ENCODE measurements around the gene STK36. TPM values are rescaled to one million over a fixed set of nuclear protein-coding genes. Genes with fewer than 3 reads are reported as not detected.

Gene STK36
- total RNA-seq, 2 experiments from 2014 or later: 14.6 to 17.3 TPM

DNA sequence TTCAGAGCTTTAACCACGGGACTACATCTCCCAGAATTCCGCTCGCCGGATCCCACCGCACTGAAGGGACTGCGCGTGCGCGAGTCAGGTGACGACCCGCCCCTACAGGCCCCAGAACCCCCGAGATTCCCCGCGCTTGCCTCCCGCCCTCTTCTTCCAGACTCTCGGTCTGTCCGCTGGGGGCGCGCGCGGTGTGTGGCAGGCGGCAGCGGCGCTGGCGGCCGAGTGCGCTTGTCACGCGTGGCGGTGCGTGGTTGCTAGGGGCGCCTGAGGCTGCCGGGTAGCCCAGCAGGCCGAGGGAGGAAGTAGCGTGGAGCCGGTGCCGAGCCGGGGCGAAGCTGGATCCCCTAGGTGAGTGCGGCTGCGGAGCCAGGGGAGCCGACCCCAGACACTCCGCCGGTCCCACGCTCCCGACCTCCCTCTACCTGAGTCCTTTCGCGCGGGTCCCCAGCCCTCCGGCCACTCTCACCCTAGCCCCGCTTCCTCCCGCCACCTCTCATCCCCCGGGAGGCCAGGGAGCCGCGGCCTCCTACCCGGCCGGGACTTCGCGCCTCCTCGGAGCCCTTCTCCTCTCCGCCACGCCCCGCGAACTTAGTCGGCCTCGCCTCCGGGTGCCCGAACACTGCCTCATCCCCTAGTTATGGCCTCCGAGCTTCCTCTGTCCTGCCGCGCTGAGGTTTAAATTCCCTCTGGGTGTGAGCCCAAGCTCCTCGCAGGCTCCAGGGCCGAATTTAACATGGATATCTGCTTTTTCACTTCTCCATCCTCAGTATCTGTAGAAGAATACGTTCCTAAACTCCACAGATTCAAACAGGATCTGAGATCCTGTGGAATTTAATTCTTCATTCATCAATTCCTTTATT lies 39.0 kb downstream of the STK36 start, which contains the start of gene TTLL4:
Gene TTLL4, plus strand, starts transcription at position 149 of the 863 bp plus-strand sequence. CDS start 26,842 bp downstream, outside the sequence.
- CTCF ChIA-PET: interaction anchor here (0.6 to 2.7 kb wide), 38 partner anchors 8 to 458 kb away, joined by 3 to 20 read pairs (median 4); partner anchors contain the start of genes BCS1L, RNF25, STK36 and WNT10A
- H3K4me3 Mint-ChIP-seq: peak within 1 kb of the TSS; percentile 98
- POLR2A ChIA-PET: no interaction called here
- H3K9me3 Mint-ChIP-seq: no peaks in the 10 kb centered on the region
- H3K27ac Mint-ChIP-seq: peak within 1 kb of the TSS; percentile 79
- peaks cover 30% of the 10 kb centered on the region for H3K4me1 Mint-ChIP-seq
- peaks cover 10% of the 10 kb centered on the region for H3K27me3 Mint-ChIP-seq
- peaks cover 2% of the 10 kb centered on the region for H3K36me3 Mint-ChIP-seq (ENCODE audit: low read depth)
- peak; percentile 98 for DNase-seq

DNA sequence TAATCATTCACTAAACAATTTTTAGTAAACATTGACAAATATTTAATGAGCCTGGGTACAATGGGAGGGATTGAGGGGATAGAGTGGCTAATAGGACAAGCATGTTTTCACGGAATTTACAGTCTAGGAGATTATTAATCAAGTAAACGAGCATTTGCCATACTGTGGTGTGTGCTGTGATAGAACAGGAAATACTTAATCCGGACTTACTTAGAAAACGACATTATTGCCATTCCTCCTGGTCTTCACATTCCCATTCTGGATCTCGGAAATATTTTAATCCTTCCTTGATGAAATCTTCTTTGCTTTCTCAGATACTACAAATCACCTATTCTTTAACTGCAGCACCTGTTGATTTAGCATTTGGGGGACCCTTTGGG lies 39.7 kb downstream of the STK36 start:
- H3K36me3 Mint-ChIP-seq (ENCODE audit: low read depth): peaks cover 2% of the 10 kb centered on the region
- peaks cover 30% of the 10 kb centered on the region for H3K4me1 Mint-ChIP-seq
- POLR2A ChIA-PET: no interaction called here
- CTCF ChIA-PET: interaction anchor here (0.6 to 2.7 kb wide), 19 partner anchors 8 to 741 kb away, joined by 3 to 20 read pairs (median 4); partner anchors contain the start of genes RNF25 and STK36
- peak overlapping the region; percentile 98 for H3K4me3 Mint-ChIP-seq
- DNase-seq: no peak
- peaks cover 5% of the 10 kb centered on the region for H3K27me3 Mint-ChIP-seq
- no peaks in the 10 kb centered on the region for H3K9me3 Mint-ChIP-seq
- H3K27ac Mint-ChIP-seq: peak overlapping the region; percentile 79

DNA sequence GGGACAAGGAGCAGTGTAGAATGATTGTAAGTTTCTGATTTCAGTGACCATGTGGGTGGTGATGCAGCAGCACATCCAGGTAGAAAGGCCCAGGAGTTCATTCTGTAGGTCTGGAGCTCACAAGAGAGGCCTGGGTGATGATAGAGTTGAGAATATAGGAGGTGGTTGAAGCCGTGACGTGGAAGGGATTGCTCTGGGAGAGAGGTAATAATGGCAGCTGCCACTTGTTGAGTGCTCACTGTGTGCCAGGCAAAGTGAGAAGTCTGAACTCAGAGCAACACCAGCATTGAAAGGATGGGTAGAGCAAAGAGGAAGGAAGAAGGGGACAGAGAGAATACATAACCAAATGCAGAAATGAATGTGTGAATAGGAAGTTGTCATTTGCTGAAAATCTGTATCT lies 42.0 kb downstream of the STK36 start:
- ChIA-PET POLR2A (interaction anchor here (0.7 kb wide), 1 partner anchor 498 kb away, joined by 3 read pairs; no protein-coding TSS in a partner anchor), CTCF (interaction anchor here (1.3 kb wide), 1 partner anchor 18 kb away, joined by 4 read pairs; no protein-coding TSS in a partner anchor)
- Mint-ChIP-seq H3K27ac (no peak overlapping the region), H3K9me3 (no peaks in the 10 kb centered on the region), H3K27me3 (no peaks in the 10 kb centered on the region), H3K4me3 (no peak overlapping the region), H3K4me1 (peaks cover 25% of the 10 kb centered on the region), H3K36me3 (ENCODE audit: low read depth) (peaks cover 2% of the 10 kb centered on the region)
- DNase-seq: no peak

DNA sequence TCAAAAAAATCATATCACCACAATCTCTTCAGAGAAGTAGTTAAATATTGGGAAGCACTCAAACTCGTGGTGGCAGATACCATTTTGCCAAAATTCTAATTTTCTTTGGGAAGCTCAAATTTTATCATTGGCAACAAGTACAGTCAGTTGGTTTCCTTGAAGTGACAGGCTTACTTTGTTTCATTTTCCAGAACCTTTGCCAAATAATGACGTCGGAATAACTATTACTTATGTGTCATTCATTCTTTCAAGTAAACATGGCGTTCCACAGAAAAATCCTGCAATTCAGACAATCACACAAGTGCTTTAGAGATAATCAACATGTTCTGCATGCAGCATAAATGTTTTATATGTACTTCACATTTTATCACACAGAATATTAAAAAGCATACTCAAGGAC lies 44.2 kb downstream of the STK36 start:
- Mint-ChIP-seq H3K36me3 (ENCODE audit: low read depth) (peaks cover 11% of the 10 kb centered on the region), H3K27ac (no peak overlapping the region), H3K4me1 (peaks cover 24% of the 10 kb centered on the region), H3K9me3 (no peaks in the 10 kb centered on the region), H3K4me3 (no peak overlapping the region), H3K27me3 (no peaks in the 10 kb centered on the region)
- DNase-seq: no peak
- ChIA-PET POLR2A (no interaction called here), CTCF (interaction anchor here (1.4 kb wide), 1 partner anchor 181 kb away, joined by 4 read pairs; no protein-coding TSS in a partner anchor)

DNA sequence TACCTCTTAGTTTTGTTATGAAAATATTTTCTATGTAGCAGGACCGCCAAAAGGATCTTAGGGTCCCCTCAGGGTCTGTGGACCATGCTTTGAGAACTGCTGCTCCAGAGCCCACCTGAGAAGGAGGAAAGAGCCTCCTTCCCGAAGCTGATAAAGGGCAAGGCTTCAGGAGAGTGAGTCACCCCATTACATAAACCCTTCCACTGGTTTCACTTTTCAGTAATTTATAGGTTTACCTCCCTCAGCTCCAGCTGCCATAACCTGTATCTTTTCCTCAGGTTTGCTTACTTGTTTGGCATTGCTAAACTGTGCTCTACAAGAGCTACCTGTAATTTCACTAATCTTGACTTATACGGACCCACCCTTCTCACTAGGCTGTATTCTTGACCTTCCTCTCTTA lies 45.4 kb downstream of the STK36 start:
- no peak for DNase-seq
- Mint-ChIP-seq H3K36me3 (ENCODE audit: low read depth) (peaks cover 11% of the 10 kb centered on the region), H3K4me1 (peaks cover 15% of the 10 kb centered on the region), H3K9me3 (no peaks in the 10 kb centered on the region), H3K27ac (no peak overlapping the region), H3K27me3 (no peaks in the 10 kb centered on the region), H3K4me3 (no peak overlapping the region)
- ChIA-PET CTCF (interaction anchor here (0.6 to 1.1 kb wide), 4 partner anchors 15 to 684 kb away, joined by 3 to 5 read pairs (median 4); no protein-coding TSS in a partner anchor), POLR2A (no interaction called here)

DNA sequence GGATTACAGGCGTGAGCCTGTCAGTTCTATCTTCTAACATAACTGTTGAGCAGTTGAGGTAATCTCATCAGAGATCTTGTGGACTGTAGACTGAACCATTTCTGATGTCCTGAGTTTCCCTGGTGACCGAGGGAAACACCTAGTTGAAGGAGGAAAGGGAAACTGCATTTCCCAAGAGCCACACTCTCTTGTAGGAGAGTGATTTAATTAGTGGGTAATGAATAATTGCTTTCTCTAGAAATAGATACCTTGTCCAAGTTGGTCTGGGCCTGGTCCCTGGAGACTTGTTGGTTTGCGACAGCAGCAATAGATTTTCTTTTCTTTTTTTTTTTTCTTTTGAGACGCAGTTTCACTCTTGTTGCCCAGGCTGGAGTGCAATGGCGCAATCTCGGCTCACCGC lies 46.2 kb downstream of the STK36 start:
- ChIA-PET CTCF (no interaction called here), POLR2A (no interaction called here)
- Mint-ChIP-seq H3K4me3 (no peak overlapping the region), H3K4me1 (peaks cover 23% of the 10 kb centered on the region), H3K36me3 (ENCODE audit: low read depth) (peaks cover 11% of the 10 kb centered on the region), H3K9me3 (no peaks in the 10 kb centered on the region), H3K27me3 (no peaks in the 10 kb centered on the region), H3K27ac (no peak overlapping the region)
- DNase-seq: no peak

DNA sequence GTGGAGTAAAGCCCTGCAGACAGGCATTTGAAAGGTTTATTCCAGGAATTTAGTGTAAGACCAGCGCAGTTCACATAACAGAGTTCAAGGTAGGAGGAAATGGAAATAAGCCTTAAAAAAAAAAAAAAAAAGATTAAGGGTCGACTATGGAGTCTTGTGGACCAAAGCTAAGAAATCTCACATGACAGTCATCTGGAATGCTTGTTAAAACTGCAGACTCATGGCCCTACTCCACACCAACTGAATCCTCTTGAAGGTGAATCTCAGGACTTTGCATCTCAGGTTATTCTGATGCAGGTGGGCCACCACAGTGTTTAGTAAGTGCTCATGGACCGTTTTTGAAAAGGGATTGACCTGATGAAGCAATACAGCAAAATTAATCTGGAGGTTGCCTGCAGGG lies 47.6 kb downstream of the STK36 start:
- peaks cover 11% of the 10 kb centered on the region for H3K36me3 Mint-ChIP-seq (ENCODE audit: low read depth)
- DNase-seq: no peak
- ChIA-PET POLR2A (no interaction called here), CTCF (interaction anchor here (0.6 to 0.8 kb wide), 2 partner anchors 8 to 995 kb away, joined by 3 to 4 read pairs; no protein-coding TSS in a partner anchor)
- no peak overlapping the region for H3K27ac Mint-ChIP-seq
- H3K4me1 Mint-ChIP-seq: peaks cover 19% of the 10 kb centered on the region
- no peak overlapping the region for H3K4me3 Mint-ChIP-seq
- H3K9me3 Mint-ChIP-seq: no peaks in the 10 kb centered on the region
- H3K27me3 Mint-ChIP-seq: no peaks in the 10 kb centered on the region

DNA sequence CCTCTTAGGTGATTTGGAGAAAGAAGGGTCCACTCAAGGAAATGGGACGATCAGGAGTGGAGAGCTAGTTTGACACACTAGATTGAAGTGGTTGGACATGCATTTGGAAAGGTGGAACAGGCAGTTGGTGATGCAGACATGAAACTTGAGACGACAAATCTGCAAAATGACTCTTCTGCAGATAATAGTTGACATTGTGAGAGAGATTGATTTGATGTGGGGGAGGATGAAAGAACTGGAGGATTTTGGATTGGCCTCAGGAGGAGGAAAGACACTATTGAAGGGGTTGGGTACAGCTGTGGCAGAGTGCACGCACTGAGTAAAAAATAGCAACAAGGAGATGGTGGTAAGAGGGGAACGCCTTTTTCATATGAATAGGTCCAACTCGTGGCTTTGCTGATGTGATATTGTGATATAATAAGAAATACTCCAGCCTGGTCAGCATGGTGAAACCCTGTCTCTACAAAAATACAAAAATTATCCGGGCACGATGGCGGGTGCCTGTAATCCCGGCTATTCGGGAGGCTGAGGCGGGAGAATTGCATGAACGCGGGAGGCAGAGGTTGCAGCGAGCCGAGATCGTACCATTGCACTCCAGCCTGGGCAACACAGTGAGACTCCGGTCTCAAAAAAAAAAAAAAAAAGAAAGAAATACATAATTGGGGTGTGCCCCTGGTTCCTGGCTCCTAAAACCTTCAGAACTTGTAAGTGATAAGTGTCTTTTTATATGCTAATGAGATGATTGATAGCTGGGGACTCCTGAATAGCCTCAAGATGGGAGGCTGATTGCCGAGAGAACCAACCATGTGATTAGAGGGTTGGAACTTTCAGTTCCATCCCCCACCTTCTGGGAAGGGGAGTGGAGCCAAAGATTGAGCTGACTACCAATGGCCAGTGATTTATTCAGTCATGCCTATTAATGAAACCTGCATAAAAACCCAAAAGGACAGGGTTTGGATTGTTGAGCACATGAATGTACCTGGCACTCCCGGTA lies 48.5 kb downstream of the STK36 start:
- no peak overlapping the region for H3K27ac Mint-ChIP-seq
- CTCF ChIA-PET: interaction anchor here (0.6 to 4.1 kb wide), 3 partner anchors 10 to 996 kb away, joined by 4 to 20 read pairs (median 5); partner anchors contain the start of gene TTLL4
- H3K27me3 Mint-ChIP-seq: no peaks in the 10 kb centered on the region
- peaks cover 19% of the 10 kb centered on the region for H3K4me1 Mint-ChIP-seq
- POLR2A ChIA-PET: no interaction called here
- DNase-seq: no peak
- H3K9me3 Mint-ChIP-seq: no peaks in the 10 kb centered on the region
- H3K4me3 Mint-ChIP-seq: no peak overlapping the region
- peaks cover 11% of the 10 kb centered on the region for H3K36me3 Mint-ChIP-seq (ENCODE audit: low read depth)

DNA sequence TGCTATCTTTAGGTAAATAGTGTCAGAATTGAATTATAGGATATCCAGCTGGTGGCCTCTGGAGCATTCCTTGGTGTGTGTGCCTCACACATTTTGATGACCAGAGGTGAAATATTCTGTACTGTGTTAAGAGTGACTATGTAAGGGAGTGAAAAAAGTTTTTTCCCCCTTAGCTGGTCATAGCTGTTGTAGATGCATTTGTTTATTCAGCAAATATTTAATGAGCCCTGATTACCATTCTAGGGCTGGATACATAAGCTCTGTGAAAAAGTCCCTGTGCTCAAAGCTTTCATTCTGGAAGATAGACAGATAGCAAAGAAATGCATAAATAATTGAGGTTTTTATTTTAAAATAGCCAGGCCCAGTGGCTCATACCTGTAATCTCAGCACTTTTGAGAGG lies 49.6 kb downstream of the STK36 start:
- H3K27ac Mint-ChIP-seq: no peak overlapping the region
- POLR2A ChIA-PET: interaction anchor here (0.6 kb wide), 1 partner anchor 91 kb away, joined by 3 read pairs; no protein-coding TSS in a partner anchor
- CTCF ChIA-PET: interaction anchor here (0.6 to 4.1 kb wide), 5 partner anchors 11 to 685 kb away, joined by 3 to 20 read pairs (median 4); partner anchors contain the start of gene TTLL4
- peaks cover 7% of the 10 kb centered on the region for H3K9me3 Mint-ChIP-seq
- H3K4me3 Mint-ChIP-seq: no peak overlapping the region
- H3K4me1 Mint-ChIP-seq: peaks cover 19% of the 10 kb centered on the region
- no peaks in the 10 kb centered on the region for H3K27me3 Mint-ChIP-seq
- peaks cover 15% of the 10 kb centered on the region for H3K36me3 Mint-ChIP-seq (ENCODE audit: low read depth)
- DNase-seq: no peak

DNA sequence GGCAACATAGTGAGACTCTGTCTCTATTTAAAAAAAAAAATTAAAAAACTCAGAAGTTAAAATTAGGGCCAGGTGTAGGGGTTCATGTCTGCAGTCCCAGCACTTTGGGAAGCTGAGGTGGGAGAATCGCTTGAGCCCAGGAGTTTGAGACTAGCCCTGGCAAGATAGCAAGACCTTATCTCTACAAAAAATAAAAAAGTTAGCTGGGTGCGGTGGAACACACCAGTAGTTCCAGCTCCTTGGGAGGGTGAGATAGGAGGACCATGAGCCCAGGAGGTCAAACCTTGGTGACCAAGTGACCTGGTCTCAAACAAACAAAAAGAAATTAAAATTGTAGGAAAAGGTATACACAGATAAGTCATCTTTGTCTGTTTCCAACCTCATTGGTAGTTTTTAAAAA lies 50.0 kb downstream of the STK36 start:
- Mint-ChIP-seq H3K4me3 (no peak overlapping the region), H3K27me3 (no peaks in the 10 kb centered on the region), H3K27ac (no peak overlapping the region), H3K9me3 (peaks cover 7% of the 10 kb centered on the region), H3K4me1 (peaks cover 19% of the 10 kb centered on the region), H3K36me3 (ENCODE audit: low read depth) (peaks cover 15% of the 10 kb centered on the region)
- POLR2A ChIA-PET: interaction anchor here (0.6 kb wide), 1 partner anchor 91 kb away, joined by 3 read pairs; no protein-coding TSS in a partner anchor
- DNase-seq: no peak
- CTCF ChIA-PET: interaction anchor here (0.5 to 4.1 kb wide), 11 partner anchors 12 to 686 kb away, joined by 3 to 20 read pairs (median 3); partner anchors contain the start of gene TTLL4

DNA sequence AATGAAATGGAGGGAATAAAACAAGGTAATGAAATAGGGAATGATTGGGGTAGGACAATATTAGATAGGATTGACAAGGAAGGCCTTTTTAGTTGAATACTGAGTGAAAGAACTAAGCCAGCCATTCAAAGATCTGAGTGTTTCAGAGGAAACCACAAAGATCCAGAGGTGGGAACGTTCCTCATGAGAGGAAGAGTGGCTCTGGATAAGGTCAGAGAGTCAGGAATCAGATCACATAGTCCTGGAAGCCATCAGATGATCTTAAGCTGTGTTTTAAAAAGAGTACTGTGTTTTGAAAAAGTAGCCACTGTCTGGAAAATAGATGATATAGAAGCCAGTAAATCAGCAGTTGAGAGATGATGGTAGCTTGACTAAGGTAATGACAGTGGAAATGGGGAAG lies 50.5 kb downstream of the STK36 start:
- Mint-ChIP-seq H3K36me3 (ENCODE audit: low read depth) (peaks cover 17% of the 10 kb centered on the region), H3K4me3 (no peak overlapping the region), H3K27me3 (no peaks in the 10 kb centered on the region), H3K27ac (no peak overlapping the region), H3K4me1 (peaks cover 16% of the 10 kb centered on the region), H3K9me3 (peaks cover 7% of the 10 kb centered on the region)
- DNase-seq: no peak
- ChIA-PET POLR2A (no interaction called here), CTCF (interaction anchor here (0.5 to 4.1 kb wide), 12 partner anchors 12 to 686 kb away, joined by 3 to 20 read pairs (median 3); partner anchors contain the start of genes BCS1L and TTLL4)
